ENCODE data around the gene CLUH.

The CLUH gene

DNA sequence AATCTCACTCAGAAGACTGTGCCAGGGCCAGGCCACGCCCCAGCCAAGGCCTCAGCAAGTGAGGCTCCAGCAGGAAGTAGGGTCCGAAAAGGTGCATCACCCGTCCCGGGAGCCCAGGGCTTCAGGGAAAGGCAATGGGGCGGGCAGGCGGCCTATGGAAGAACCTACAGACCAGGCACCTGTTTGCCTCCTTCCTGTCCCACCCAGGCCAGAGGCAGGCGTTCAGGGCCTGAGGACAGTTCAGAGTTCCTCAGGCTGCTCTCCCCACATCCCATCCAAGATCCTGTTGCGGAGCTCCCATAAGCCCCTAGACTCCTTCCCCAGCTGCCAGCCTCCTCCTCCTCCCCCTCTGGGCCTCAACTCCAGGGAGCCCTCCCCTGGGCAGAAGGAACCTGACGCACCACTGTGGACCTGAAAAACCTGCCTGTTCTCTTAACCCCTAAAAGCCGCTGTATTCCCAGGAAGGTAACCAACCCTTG is 2.3 kb downstream of the CLUH start:
- Histone ChIP-seq H3K36me3 (ENCODE audit: insufficient read depth, low read length) (no peaks in the 10 kb centered on the region), H3K9ac (ENCODE audit: low read depth, low read length, poor library complexity, severe bottlenecking) (peak overlapping the region; percentile 74), H3K4me3 (ENCODE audit: low read length, poor library complexity, severe bottlenecking) (peak overlapping the region; percentile 78), H3K4me2 (ENCODE audit: low read depth, low read length, poor library complexity, severe bottlenecking) (peak overlapping the region; percentile 99), H2AFZ (ENCODE audit: low read length) (no peak overlapping the region), H3K79me2 (ENCODE audit: insufficient read depth, low read length) (peaks cover 84% of the 10 kb centered on the region), H4K20me1 (ENCODE audit: insufficient read depth, low read length, poor library complexity, severe bottlenecking) (peaks cover 45% of the 10 kb centered on the region), H3K9me2 (replicated peaks; ENCODE audit: low read depth, low read length) (no peaks in the 10 kb centered on the region), H3K9me3 (ENCODE audit: insufficient read depth, low read depth, low read length) (no peaks in the 10 kb centered on the region), H3F3A (ENCODE audit: low read depth) (no peaks in the 10 kb centered on the region), H3K27me3 (ENCODE audit: insufficient read depth, low read length, poor library complexity, severe bottlenecking) (no peaks in the 10 kb centered on the region), H3K4me1 (ENCODE audit: insufficient read depth, low read length, poor library complexity, severe bottlenecking) (peaks cover 42% of the 10 kb centered on the region)
- TF ChIP-seq, protein P1, sequence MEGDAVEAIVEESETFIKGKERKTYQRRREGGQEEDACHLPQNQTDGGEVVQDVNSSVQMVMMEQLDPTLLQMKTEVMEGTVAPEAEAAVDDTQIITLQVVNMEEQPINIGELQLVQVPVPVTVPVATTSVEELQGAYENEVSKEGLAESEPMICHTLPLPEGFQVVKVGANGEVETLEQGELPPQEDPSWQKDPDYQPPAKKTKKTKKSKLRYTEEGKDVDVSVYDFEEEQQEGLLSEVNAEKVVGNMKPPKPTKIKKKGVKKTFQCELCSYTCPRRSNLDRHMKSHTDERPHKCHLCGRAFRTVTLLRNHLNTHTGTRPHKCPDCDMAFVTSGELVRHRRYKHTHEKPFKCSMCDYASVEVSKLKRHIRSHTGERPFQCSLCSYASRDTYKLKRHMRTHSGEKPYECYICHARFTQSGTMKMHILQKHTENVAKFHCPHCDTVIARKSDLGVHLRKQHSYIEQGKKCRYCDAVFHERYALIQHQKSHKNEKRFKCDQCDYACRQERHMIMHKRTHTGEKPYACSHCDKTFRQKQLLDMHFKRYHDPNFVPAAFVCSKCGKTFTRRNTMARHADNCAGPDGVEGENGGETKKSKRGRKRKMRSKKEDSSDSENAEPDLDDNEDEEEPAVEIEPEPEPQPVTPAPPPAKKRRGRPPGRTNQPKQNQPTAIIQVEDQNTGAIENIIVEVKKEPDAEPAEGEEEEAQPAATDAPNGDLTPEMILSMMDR (conservative IDR thresholded peaks at IDR 0.05; ENCODE audit: low read length) = no peak
- TF ChIP-seq EZH2phosphoT487 (IDR thresholded peaks at IDR 0.05; ENCODE audit: borderline replicate concordance) = no peak

DNA sequence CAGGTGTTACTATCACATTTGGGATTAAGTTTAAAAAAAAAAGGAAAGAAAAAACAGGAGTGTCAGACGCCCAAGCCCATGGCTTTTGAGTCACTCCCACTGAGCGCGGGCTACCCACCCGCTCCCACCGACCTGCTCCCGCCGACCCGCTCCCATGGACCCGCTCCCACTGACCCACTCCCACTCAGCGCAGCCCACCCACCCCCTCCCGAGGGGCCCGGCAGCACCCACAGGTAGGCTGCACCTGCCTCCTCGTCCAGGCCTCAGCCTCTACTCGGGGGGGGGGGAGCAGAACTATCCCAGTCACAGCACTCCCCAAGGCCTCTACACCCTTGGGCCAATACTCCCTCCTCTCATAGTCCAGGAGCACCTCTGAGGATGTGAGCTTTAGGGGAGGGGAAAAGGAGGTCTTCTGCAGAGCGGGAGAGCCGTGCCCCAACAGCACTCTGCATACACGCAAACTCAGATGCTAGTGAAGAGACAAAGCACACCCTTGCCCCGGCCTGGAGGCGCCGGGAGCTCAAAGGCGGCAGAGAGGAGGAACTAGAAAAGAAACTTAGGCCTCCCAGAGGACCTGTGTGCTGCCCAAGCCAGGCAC is 2.9 kb downstream of the CLUH start:
- Histone ChIP-seq H3K79me2 (ENCODE audit: insufficient read depth, low read length) (peaks cover 80% of the 10 kb centered on the region), H3K9ac (ENCODE audit: low read depth, low read length, poor library complexity, severe bottlenecking) (peak overlapping the region; percentile 74), H2AFZ (ENCODE audit: low read length) (no peak overlapping the region), H4K20me1 (ENCODE audit: insufficient read depth, low read length, poor library complexity, severe bottlenecking) (peaks cover 46% of the 10 kb centered on the region), H3K4me2 (ENCODE audit: low read depth, low read length, poor library complexity, severe bottlenecking) (peak overlapping the region; percentile 99), H3K4me3 (ENCODE audit: low read length, poor library complexity, severe bottlenecking) (peak overlapping the region; percentile 78), H3K36me3 (ENCODE audit: insufficient read depth, low read length) (no peaks in the 10 kb centered on the region), H3K4me1 (ENCODE audit: insufficient read depth, low read length, poor library complexity, severe bottlenecking) (peaks cover 39% of the 10 kb centered on the region), H3K9me2 (replicated peaks; ENCODE audit: low read depth, low read length) (no peaks in the 10 kb centered on the region), H3K9me3 (ENCODE audit: insufficient read depth, low read depth, low read length) (no peaks in the 10 kb centered on the region), H3K27me3 (ENCODE audit: insufficient read depth, low read length, poor library complexity, severe bottlenecking) (no peaks in the 10 kb centered on the region), H3F3A (ENCODE audit: low read depth) (no peaks in the 10 kb centered on the region)
- no peak for TF ChIP-seq EZH2phosphoT487 (IDR thresholded peaks at IDR 0.05; ENCODE audit: borderline replicate concordance)
- TF ChIP-seq, protein P1 (conservative IDR thresholded peaks at IDR 0.05; ENCODE audit: low read length) = no peak

DNA sequence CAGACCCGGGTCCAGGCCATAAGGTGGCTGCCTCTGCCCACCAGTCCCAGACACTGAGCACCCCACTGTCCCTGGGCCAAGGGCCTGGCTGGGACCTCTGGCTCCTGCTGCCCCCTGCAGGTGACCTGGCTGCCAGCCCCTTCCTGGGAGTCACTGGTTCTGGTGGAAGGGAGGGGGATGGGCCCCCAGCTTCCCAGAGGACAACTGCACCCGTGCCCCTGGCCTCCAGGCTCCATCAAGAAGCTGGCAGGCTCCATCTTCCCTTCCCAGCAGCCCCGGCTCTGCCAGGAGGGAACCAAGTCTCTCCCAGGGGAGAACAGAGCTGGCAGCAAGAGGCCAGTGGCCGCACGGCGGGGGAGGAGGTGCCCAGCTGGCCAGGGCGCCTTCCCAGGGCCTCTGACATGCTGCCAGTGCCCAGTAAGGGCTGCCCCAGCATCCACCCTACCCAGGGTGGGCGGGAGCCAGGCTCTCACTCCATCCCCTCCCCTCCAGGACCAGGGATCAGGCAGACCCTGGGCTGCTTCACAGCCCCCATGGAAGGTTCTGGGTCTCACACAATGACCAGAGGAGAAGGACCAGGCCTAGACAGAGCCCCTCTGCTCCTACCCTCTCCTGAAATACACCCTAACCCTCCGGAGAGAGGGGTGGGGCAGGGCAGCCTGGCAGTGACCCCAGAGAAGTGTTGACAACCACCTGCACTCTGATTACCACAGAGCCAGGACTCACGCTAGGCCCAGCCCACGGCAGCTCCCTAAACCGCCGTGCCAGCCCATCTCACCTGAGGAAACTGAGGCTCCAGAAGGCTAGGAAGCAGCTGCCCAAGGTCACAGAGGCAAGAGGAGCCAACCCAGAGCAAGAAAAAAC is 3.6 kb downstream of the CLUH start:
- Histone ChIP-seq H4K20me1 (ENCODE audit: insufficient read depth, low read length, poor library complexity, severe bottlenecking) (peaks cover 46% of the 10 kb centered on the region), H3K4me1 (ENCODE audit: insufficient read depth, low read length, poor library complexity, severe bottlenecking) (peaks cover 36% of the 10 kb centered on the region), H3K9me3 (ENCODE audit: insufficient read depth, low read depth, low read length) (no peaks in the 10 kb centered on the region), H2AFZ (ENCODE audit: low read length) (no peak overlapping the region), H3K4me3 (ENCODE audit: low read length, poor library complexity, severe bottlenecking) (peak overlapping the region; percentile 33), H3K9me2 (replicated peaks; ENCODE audit: low read depth, low read length) (no peaks in the 10 kb centered on the region), H3K9ac (ENCODE audit: low read depth, low read length, poor library complexity, severe bottlenecking) (peak overlapping the region; percentile 74), H3K36me3 (ENCODE audit: insufficient read depth, low read length) (peaks cover 5% of the 10 kb centered on the region; the same call in 1 of the 2 replicates), H3F3A (ENCODE audit: low read depth) (no peaks in the 10 kb centered on the region), H3K27me3 (ENCODE audit: insufficient read depth, low read length, poor library complexity, severe bottlenecking) (no peaks in the 10 kb centered on the region), H3K4me2 (ENCODE audit: low read depth, low read length, poor library complexity, severe bottlenecking) (peak overlapping the region; percentile 99), H3K79me2 (ENCODE audit: insufficient read depth, low read length) (peaks cover 76% of the 10 kb centered on the region)
- TF ChIP-seq, protein P1 (conservative IDR thresholded peaks at IDR 0.05; ENCODE audit: low read length) = peak; percentile 62
- no peak for TF ChIP-seq EZH2phosphoT487 (IDR thresholded peaks at IDR 0.05; ENCODE audit: borderline replicate concordance)
